B cell (primary cell): ENCODE data around the gene SCYL2. TPM values are rescaled to one million over a fixed set of nuclear protein-coding genes. Genes with fewer than 3 reads are reported as not detected.
"Not testable (repeated sequence)": the region's sequence is repeated elsewhere in the genome, so short reads cannot be mapped to it uniquely, and the experiment has no call there.

Source experiments
- ATAC-seq: fragments of 200-7000 bp; cut with Tn5 transposase; one replicate; pipeline ENCODE4 v1.10.0; 2021; ENCODE audit warnings: low read depth, mild to moderate bottlenecking, moderate number of reproducible peaks, moderate library complexity
- CTCF ChIA-PET: fragments of 350-600 bp; sonication (Branson Sonifier 250); formaldehyde crosslinking; loops from one replicate; lab custom pipeline; 2021; ENCODE audit warnings: antibody characterized with exemption, inconsistent platforms; lab: Charles Lee
- POLR2A ChIA-PET: fragments of 350-600 bp; sonication (Branson Sonifier 250); formaldehyde crosslinking; loops from one replicate; lab custom pipeline; 2021; ENCODE audit warnings: antibody characterized with exemption; lab: Charles Lee
- DNase-seq: peaks from one replicate; pipeline ENCODE4 v3.0.0; 2013
- H2AFZ ChIP-seq: 2 replicates; pipeline ENCODE4 v1.6.1; 2012; ENCODE audit warnings: mild to moderate bottlenecking, low read depth, low read length; ENCODE audit not compliant: insufficient read depth, poor library complexity, severe bottlenecking
- H3K27ac ChIP-seq, 2 donors: 1 replicate in 1 of 2; 2 replicates in 1 of 2; pipeline ENCODE4 v1.5.1; 2012 to 2013; ENCODE audit warnings: low read length in 2 of 2, mild to moderate bottlenecking in 2 of 2, moderate library complexity in 1 of 2
- H3K27me3 ChIP-seq, 4 experiments: fragments of 200-600 bp in 1 of 4; sonication (generic) in 1 of 4; replicated peaks in 1 of 4; 1 replicate in 2 of 4; 2 replicates in 2 of 4; pipeline versions ENCODE4 v1.6.1 to v1.7.0; 2013 to 2016; ENCODE audit warnings: low read length in 3 of 4, mild to moderate bottlenecking in 2 of 4, mixed read lengths in 1 of 4, moderate library complexity in 1 of 4; ENCODE audit not compliant: insufficient read depth in 4 of 4, control insufficient read depth in 3 of 4; ENCODE audit errors: control extremely low read depth in 1 of 4
- H3K36me3 ChIP-seq, 2 experiments: replicated peaks in 1 of 2; 1 replicate in 1 of 2; 2 replicates in 1 of 2; pipeline versions ENCODE4 v1.6.1 to v1.7.1; 2013; ENCODE audit warnings: low read length in 1 of 2; ENCODE audit not compliant: insufficient read depth in 2 of 2, control insufficient read depth in 1 of 2; ENCODE audit errors: control extremely low read depth in 1 of 2, extremely low read depth in 1 of 2
- H3K4me1 ChIP-seq, 2 donors: fragments of 200-600 bp in 1 of 2; sonication (generic) in 1 of 2; 1 replicate in 1 of 2; 2 replicates in 1 of 2; pipeline versions ENCODE4 v1.5.1 to v1.6.1; 2013 to 2017; ENCODE audit warnings: low read length in 2 of 2; ENCODE audit not compliant: control insufficient read depth in 2 of 2, insufficient read depth in 2 of 2
- H3K4me2 ChIP-seq: replicated peaks from 2 replicates; pipeline ENCODE3; 2012; ENCODE audit warnings: mild to moderate bottlenecking, low read depth, low read length; ENCODE audit not compliant: poor library complexity, severe bottlenecking
- H3K4me3 ChIP-seq, 5 experiments: fragments of 200-600 bp in 1 of 5; sonication (generic) in 1 of 5; 1 replicate in 3 of 5; 2 replicates in 2 of 5; pipeline versions ENCODE4 v1.5.1 to v1.7.0; 2011 to 2016; ENCODE audit warnings: low read length in 4 of 5, mild to moderate bottlenecking in 4 of 5, low read depth in 2 of 5, control low read depth in 1 of 5, moderate library complexity in 1 of 5; ENCODE audit not compliant: insufficient read depth in 1 of 5; ENCODE audit errors: control extremely low read depth in 1 of 5, extremely low read depth in 1 of 5
- H3K79me2 ChIP-seq: fragments of 200-600 bp; sonication (generic); one replicate; pipeline ENCODE4 v1.6.0; 2016; ENCODE audit warnings: low read length; ENCODE audit not compliant: control insufficient read depth, insufficient read depth
- H3K9ac ChIP-seq: fragments of 200-600 bp; sonication (generic); 2 replicates; pipeline ENCODE4 v1.6.1; 2017; ENCODE audit warnings: mild to moderate bottlenecking, low read length, moderate library complexity
- H3K9me3 ChIP-seq, 3 donors: one replicate each; pipeline versions ENCODE4 v1.6.1 to v1.7.1; 2013; ENCODE audit warnings: low read length in 2 of 3; ENCODE audit not compliant: control insufficient read depth in 2 of 3, insufficient read depth in 1 of 3; ENCODE audit errors: control extremely low read depth in 1 of 3
- H4K20me1 ChIP-seq: 2 replicates; pipeline ENCODE4 v1.6.0; 2012; ENCODE audit warnings: mild to moderate bottlenecking, low read length; ENCODE audit not compliant: insufficient read depth, control insufficient read depth, poor library complexity, severe bottlenecking
- H3K27ac Mint-ChIP-seq: one replicate; pipeline ENCODE4 v1.8.0; 2021; ENCODE audit warnings: mixed read lengths
- H3K27me3 Mint-ChIP-seq: one replicate; pipeline ENCODE4 v1.8.0; 2021; ENCODE audit warnings: mixed read lengths
- H3K4me1 Mint-ChIP-seq: one replicate; pipeline ENCODE4 v1.8.0; 2021; ENCODE audit warnings: mixed read lengths
- H3K4me3 Mint-ChIP-seq: one replicate; pipeline ENCODE4 v1.8.0; 2021; ENCODE audit warnings: mixed read lengths
- H3K9me3 Mint-ChIP-seq: one replicate; pipeline ENCODE4 v1.8.0; 2022; ENCODE audit warnings: mixed read lengths; ENCODE audit not compliant: insufficient read depth
- CTCF ChIP-seq: fragments of 200-600 bp; IDR thresholded peaks from one replicate; pipeline ENCODE4 v1.8.0; 2022; ENCODE audit warnings: antibody characterized with exemption, mild to moderate bottlenecking
- EZH2 ChIP-seq: IDR thresholded peaks from 2 replicates; pipeline ENCODE4 v1.6.1; 2012; ENCODE audit warnings: borderline replicate concordance, low read depth, mild to moderate bottlenecking, moderate library complexity, low read length; ENCODE audit not compliant: insufficient read depth, poor library complexity, severe bottlenecking
- WGBS: methylation state at CpG from one replicate; pipeline ENCODE4 v1.1.5; 2013; ENCODE audit warnings: missing lambda C conversion rate; ENCODE audit not compliant: insufficient coverage; 5-methylcytosine and 5-hydroxymethylcytosine counted together
- intact Hi-C: fragments of 100-400 bp; cut with micrococcal nuclease; formaldehyde crosslinking; loops from one replicate; pipeline ENCODE4 v1.10.0; 2022
- polyA plus RNA-seq: library from polyadenylated mRNA; depleted of rRNA; stranded (reverse); fragments of >200 nt; gene quantifications from 2 replicates; pipeline ENCODE4 v1.2.3, GENCODE V29; 2012
- total RNA-seq, 2 donors: library from RNA; stranded (reverse); fragments of 120-200 nt in 1 of 2; gene quantifications; 1 replicate in 1 of 2; 2 replicates in 1 of 2; pipeline versions ENCODE4 v1.2.3 to v1.2.4, GENCODE V29; 2013 to 2022

The SCYL2 gene
- total and polyA plus RNA-seq, 2 donors (not counting 1 experiment from before 2014, with no cell fraction given), result 8.8 to 38.4 TPM

DNA sequence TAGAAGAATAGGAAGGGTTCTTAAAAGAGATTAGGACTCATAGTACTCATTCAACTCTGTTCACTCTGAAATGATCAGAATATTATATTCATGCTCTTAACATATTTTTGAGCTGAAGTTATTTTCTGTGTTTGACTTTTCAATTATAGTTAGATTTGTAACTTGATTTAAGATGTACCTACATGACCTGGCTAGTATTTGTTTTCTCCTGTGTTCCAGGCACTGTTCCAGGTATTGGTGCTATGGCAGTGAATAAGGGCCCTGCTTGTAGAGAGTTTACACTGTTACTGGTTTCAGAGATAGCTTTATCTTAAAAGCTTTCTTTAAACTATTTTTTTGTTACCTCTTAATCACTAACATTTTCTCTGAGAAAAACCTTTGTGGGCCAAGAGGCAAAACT is 70.8 kb downstream of the SCYL2 start:
- peaks cover 20 to 32% of the 10 kb centered on the region in 2 experiments for H3K36me3 ChIP-seq
- ATAC-seq (no peak), DNase-seq (no peak)
- Mint-ChIP-seq H3K4me3 (no peak overlapping the region), H3K27me3 (no peaks in the 10 kb centered on the region), H3K27ac (no peak overlapping the region), H3K4me1 (no peaks in the 10 kb centered on the region), H3K9me3 (no peaks in the 10 kb centered on the region)
- ChIA-PET CTCF (no interaction called here), POLR2A (no interaction called here)
- no peaks in the 10 kb centered on the region for H3K79me2 ChIP-seq
- H3K27me3 ChIP-seq, result no peaks in the 10 kb centered on the region
- TF ChIP-seq EZH2, result no peak
- no peak for TF ChIP-seq CTCF
- no peak overlapping the region for H3K4me3 ChIP-seq
- intact Hi-C loops, result no loop called here
- no peaks in the 10 kb centered on the region for H3K9me3 ChIP-seq
- H3K4me2 ChIP-seq, result no peak overlapping the region
- H4K20me1 ChIP-seq, result no peaks in the 10 kb centered on the region
- H2AFZ ChIP-seq, result no peak overlapping the region
- H3K27ac ChIP-seq, result no peak overlapping the region
- no peak overlapping the region for H3K9ac ChIP-seq
- H3K4me1 ChIP-seq, result no peaks in the 10 kb centered on the region

GRCh38 chr12:100339071-100339470 is 72.1 kb downstream of the SCYL2 start:
- Histone ChIP-seq H3K9ac (no peak overlapping the region), H3K36me3 (peaks cover 20 to 28% of the 10 kb centered on the region in 2 experiments), H3K27ac (no peak overlapping the region), H3K4me2 (no peak overlapping the region), H3K4me3 (no peak overlapping the region), H4K20me1 (no peaks in the 10 kb centered on the region), H2AFZ (no peak overlapping the region), H3K79me2 (no peaks in the 10 kb centered on the region), H3K9me3 (no peaks in the 10 kb centered on the region), H3K27me3 (no peaks in the 10 kb centered on the region), H3K4me1 (no peaks in the 10 kb centered on the region)
- DNase-seq, result no peak
- Mint-ChIP-seq H3K27me3 (no peaks in the 10 kb centered on the region), H3K4me1 (no peaks in the 10 kb centered on the region), H3K27ac (no peak overlapping the region), H3K9me3 (no peaks in the 10 kb centered on the region), H3K4me3 (no peak overlapping the region)
- intact Hi-C loops, result no loop called here
- POLR2A ChIA-PET, result no interaction called here
- CTCF ChIA-PET, result interaction anchor here (0.5 kb wide), 1 partner anchor 218 kb away, joined by 3 read pairs; no protein-coding TSS in a partner anchor
- no peak for ATAC-seq
- TF ChIP-seq CTCF (no peak), EZH2 (no peak)

- H3K79me2 ChIP-seq, H2AFZ ChIP-seq, H3K4me3 Mint-ChIP-seq, H3K4me1 ChIP-seq, H3K9me3 Mint-ChIP-seq, H3K27me3 ChIP-seq, H3K9ac ChIP-seq, H3K27me3 Mint-ChIP-seq, H3K4me3 ChIP-seq, H3K4me1 Mint-ChIP-seq, H4K20me1 ChIP-seq, ATAC-seq, H3K36me3 ChIP-seq, POLR2A ChIA-PET, H3K9me3 ChIP-seq, CTCF ChIA-PET, intact Hi-C loops, H3K27ac Mint-ChIP-seq, DNase-seq, H3K27ac ChIP-seq, H3K4me2 ChIP-seq: not testable (repeated sequence)
- no CpG with 5 or more reads among the region's 2 CpGs for whole genome bisulfite sequencing
Observed at GRCh38 chr12:100342897-100343296, 75.9 kb downstream of the SCYL2 start.
